OCI-LY7 (cell line): Measurements from ENCODE around the gene CDC14B. TPM values are rescaled to one million over a fixed set of nuclear protein-coding genes. Genes with fewer than 3 reads are reported as not detected.

ENCODE experiments used
- BruUV-seq: library from RNA; stranded (reverse); fragments of 400-500 nt; replicated peaks from 2 replicates; lab custom pipeline; 2021; lab: Mats Ljungman, UMichigan
- CTCF ChIA-PET: fragments of 300-600 bp; sonication (Branson Sonifier 250); formaldehyde crosslinking; loops from one replicate; lab custom pipeline; 2022; ENCODE audit warnings: antibody characterized with exemption; ENCODE audit not compliant: unreplicated experiment; lab: Charles Lee
- POLR2A ChIA-PET: fragments of 300-600 bp; sonication (Branson Sonifier 250); formaldehyde crosslinking; loops from one replicate; lab custom pipeline; 2022; ENCODE audit warnings: antibody characterized with exemption; lab: Charles Lee
- DNase-seq: peaks from one replicate; pipeline ENCODE4 v3.0.0-alpha.2; 2015; ENCODE audit warnings: low spot score
- H2AFZ ChIP-seq: fragments of 200-600 bp; sonication (generic), shearing (Covaris generic); 2 replicates; pipeline ENCODE4 v1.6.1; 2014; ENCODE audit warnings: mild to moderate bottlenecking, antibody characterized with exemption, low read length, moderate library complexity
- H3K27ac ChIP-seq: fragments of 200-600 bp; sonication (generic); 2 replicates; pipeline ENCODE4 v1.5.1; 2014; ENCODE audit warnings: mixed run types, low read depth, mild to moderate bottlenecking, moderate library complexity, low read length, inconsistent platforms; ENCODE audit not compliant: poor library complexity, severe bottlenecking
- H3K36me3 ChIP-seq: fragments of 200-600 bp; sonication (generic); 2 replicates; pipeline ENCODE4 v1.6.1; 2014; ENCODE audit warnings: mild to moderate bottlenecking, antibody characterized with exemption, low read length, moderate library complexity, mixed read lengths; ENCODE audit not compliant: insufficient read depth
- H3K4me1 ChIP-seq: fragments of 200-600 bp; sonication (generic); 2 replicates; pipeline ENCODE4 v1.5.1; 2014; ENCODE audit warnings: mild to moderate bottlenecking, low read length; ENCODE audit not compliant: insufficient read depth, poor library complexity, severe bottlenecking
- H3K4me2 ChIP-seq: fragments of 200-600 bp; sonication (generic); 2 replicates; pipeline ENCODE4 v1.6.1; 2014; ENCODE audit warnings: mild to moderate bottlenecking, low read length
- H3K4me3 ChIP-seq: fragments of 200-600 bp; sonication (generic); 2 replicates; pipeline ENCODE4 v1.5.1; 2014; ENCODE audit warnings: mild to moderate bottlenecking, low read depth, low read length; ENCODE audit not compliant: poor library complexity, severe bottlenecking
- H3K79me2 ChIP-seq: fragments of 200-600 bp; sonication (generic); 2 replicates; pipeline ENCODE4 v1.6.1; 2016; ENCODE audit warnings: low read depth, mild to moderate bottlenecking, low read length, moderate library complexity, mixed read lengths; ENCODE audit not compliant: insufficient read depth
- H3K9me2 ChIP-seq: fragments of 200-600 bp; sonication (generic); 2 replicates; pipeline ENCODE4 v1.6.1; 2016; ENCODE audit warnings: mild to moderate bottlenecking, low read length, mixed read lengths; ENCODE audit not compliant: insufficient read depth
- H3K9me3 ChIP-seq: fragments of 200-600 bp; sonication (generic); 2 replicates; pipeline ENCODE4 v1.6.1; 2014; ENCODE audit warnings: mild to moderate bottlenecking, mixed run types, low read length, mixed read lengths
- H4K20me1 ChIP-seq: fragments of 200-600 bp; sonication (generic); 2 replicates; pipeline ENCODE4 v1.6.1; 2014; ENCODE audit warnings: mild to moderate bottlenecking, antibody characterized with exemption, low read length, moderate library complexity, mixed read lengths; ENCODE audit not compliant: insufficient read depth
- EZH2phosphoT487 ChIP-seq: fragments of 200-600 bp; sonication (generic); IDR thresholded peaks from 2 replicates; pipeline ENCODE4 v1.6.1; 2018; ENCODE audit warnings: low read depth, borderline replicate concordance, mild to moderate bottlenecking, mixed run types, antibody characterized with exemption, low read length, moderate library complexity, mixed read lengths
- intact Hi-C: fragments of 100-400 bp; cut with micrococcal nuclease; formaldehyde crosslinking; loops from one replicate; pipeline ENCODE4 v1.10.0; 2022; ENCODE audit not compliant: unreplicated experiment
- total RNA-seq, 2 experiments: library from RNA; depleted of rRNA in 1 of 2; stranded (reverse); fragments of >200 nt in 1 of 2; shearing (Covaris generic) in 1 of 2; gene quantifications; 2 replicates each; pipeline ENCODE4 v1.2.3, GENCODE V29; 2014 to 2022
- TF ChIP-seq, protein P1 (sequence below): fragments of 200-600 bp; sonication (generic); conservative IDR thresholded peaks from 2 replicates; pipeline ENCODE4 v1.5.1; 2014; ENCODE audit warnings: mild to moderate bottlenecking, antibody characterized with exemption, low read length, moderate library complexity, mixed read lengths

CDC14B gene
- total RNA-seq, 2 experiments from 2014 or later = 0.27 TPM; not detected in 1

GRCh38 chr9:96487029-96487396, 132.6 kb downstream of the CDC14B start:
- Histone ChIP-seq H3K4me3 (no peak overlapping the region), H3K4me2 (no peak overlapping the region), H4K20me1 (no peaks in the 10 kb centered on the region), H3K4me1 (peaks cover 41% of the 10 kb centered on the region), H3K27ac (no peak overlapping the region), H3K79me2 (no peaks in the 10 kb centered on the region), H3K36me3 (peaks cover 3% of the 10 kb centered on the region; the same call in 1 of the 2 replicates), H3K9me3 (no peaks in the 10 kb centered on the region), H3K9me2 (no peaks in the 10 kb centered on the region), H2AFZ (no peak overlapping the region)
- intact Hi-C loops = no loop called here
- ChIA-PET CTCF (no interaction called here), POLR2A (interaction anchor here (0.6 to 0.9 kb wide), 2 partner anchors 11 to 120 kb away, joined by 3 read pairs; no protein-coding TSS in a partner anchor)
- TF ChIP-seq, protein P1, sequence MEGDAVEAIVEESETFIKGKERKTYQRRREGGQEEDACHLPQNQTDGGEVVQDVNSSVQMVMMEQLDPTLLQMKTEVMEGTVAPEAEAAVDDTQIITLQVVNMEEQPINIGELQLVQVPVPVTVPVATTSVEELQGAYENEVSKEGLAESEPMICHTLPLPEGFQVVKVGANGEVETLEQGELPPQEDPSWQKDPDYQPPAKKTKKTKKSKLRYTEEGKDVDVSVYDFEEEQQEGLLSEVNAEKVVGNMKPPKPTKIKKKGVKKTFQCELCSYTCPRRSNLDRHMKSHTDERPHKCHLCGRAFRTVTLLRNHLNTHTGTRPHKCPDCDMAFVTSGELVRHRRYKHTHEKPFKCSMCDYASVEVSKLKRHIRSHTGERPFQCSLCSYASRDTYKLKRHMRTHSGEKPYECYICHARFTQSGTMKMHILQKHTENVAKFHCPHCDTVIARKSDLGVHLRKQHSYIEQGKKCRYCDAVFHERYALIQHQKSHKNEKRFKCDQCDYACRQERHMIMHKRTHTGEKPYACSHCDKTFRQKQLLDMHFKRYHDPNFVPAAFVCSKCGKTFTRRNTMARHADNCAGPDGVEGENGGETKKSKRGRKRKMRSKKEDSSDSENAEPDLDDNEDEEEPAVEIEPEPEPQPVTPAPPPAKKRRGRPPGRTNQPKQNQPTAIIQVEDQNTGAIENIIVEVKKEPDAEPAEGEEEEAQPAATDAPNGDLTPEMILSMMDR = no peak
- TF ChIP-seq EZH2phosphoT487 = no peak
- DNase-seq = no peak
- no TSS peak for BruUV-seq

- ChIA-PET CTCF (no interaction called here), POLR2A (interaction anchor here (0.6 kb wide), 1 partner anchor 121 kb away, joined by 3 read pairs; no protein-coding TSS in a partner anchor)
- TF ChIP-seq, protein P1 = no peak
- no peak for TF ChIP-seq EZH2phosphoT487
- Histone ChIP-seq H3K36me3 (peaks cover 3% of the 10 kb centered on the region; the same call in 1 of the 2 replicates), H3K27ac (no peak overlapping the region), H3K79me2 (no peaks in the 10 kb centered on the region), H3K4me3 (no peak overlapping the region), H3K4me2 (no peak overlapping the region), H3K4me1 (peaks cover 41% of the 10 kb centered on the region), H2AFZ (no peak overlapping the region), H4K20me1 (no peaks in the 10 kb centered on the region), H3K9me3 (no peaks in the 10 kb centered on the region), H3K9me2 (no peaks in the 10 kb centered on the region)
- no peak for DNase-seq
- intact Hi-C loops = no loop called here
- BruUV-seq = no TSS peak
These were observed 133.1 kb downstream of the CDC14B start for GRCh38 chr9:96486386-96487028.

DNA sequence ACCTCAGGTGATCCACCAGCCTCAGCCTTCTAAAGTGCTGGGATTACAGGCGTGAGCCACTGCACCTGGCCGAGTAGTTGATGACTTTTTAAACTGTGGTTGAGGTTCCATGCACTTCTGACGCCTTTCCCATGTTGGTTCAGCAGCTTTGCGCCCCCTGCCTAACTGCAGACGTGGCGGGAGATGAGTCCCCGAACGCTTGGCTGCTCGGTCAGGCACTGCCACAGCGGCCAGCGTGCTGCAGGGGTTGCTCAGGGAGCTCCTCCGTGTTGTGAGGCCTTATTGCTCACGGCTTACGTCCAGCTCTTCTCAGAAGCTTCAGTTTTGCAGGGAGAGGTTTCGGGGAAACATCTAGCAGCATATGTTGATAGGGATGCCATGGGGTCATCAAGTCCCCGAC, 134.4 kb downstream of the CDC14B start:
- H3K36me3 ChIP-seq = peaks cover 3% of the 10 kb centered on the region; the same call in 1 of the 2 replicates
- H4K20me1 ChIP-seq = no peaks in the 10 kb centered on the region
- H3K79me2 ChIP-seq = no peaks in the 10 kb centered on the region
- no peak for DNase-seq
- peaks cover 41% of the 10 kb centered on the region for H3K4me1 ChIP-seq
- peak overlapping the region; percentile 77 for H3K27ac ChIP-seq
- POLR2A ChIA-PET = interaction anchor here (1.3 kb wide), 1 partner anchor 9 kb away, joined by 4 read pairs; no protein-coding TSS in a partner anchor
- CTCF ChIA-PET = no interaction called here
- intact Hi-C loops = no loop called here
- BruUV-seq = no TSS peak
- no peaks in the 10 kb centered on the region for H3K9me2 ChIP-seq
- no peak for TF ChIP-seq EZH2phosphoT487
- TF ChIP-seq, protein P1 = no peak
- H2AFZ ChIP-seq = no peak overlapping the region
- no peak overlapping the region for H3K4me3 ChIP-seq
- H3K9me3 ChIP-seq = no peaks in the 10 kb centered on the region
- H3K4me2 ChIP-seq = no peak overlapping the region
